ENCODE measurements around the gene TFCP2L1. TPM values are rescaled to one million over a fixed set of nuclear protein-coding genes. Genes with fewer than 3 reads are reported as not detected.
"Not testable (repeated sequence)": the region's sequence is repeated elsewhere in the genome, so short reads cannot be mapped to it uniquely, and the experiment has no call there.

The TFCP2L1 gene
- total RNA-seq, 2 donors from 2014 or later: 0.03 TPM; not detected in 1

DNA sequence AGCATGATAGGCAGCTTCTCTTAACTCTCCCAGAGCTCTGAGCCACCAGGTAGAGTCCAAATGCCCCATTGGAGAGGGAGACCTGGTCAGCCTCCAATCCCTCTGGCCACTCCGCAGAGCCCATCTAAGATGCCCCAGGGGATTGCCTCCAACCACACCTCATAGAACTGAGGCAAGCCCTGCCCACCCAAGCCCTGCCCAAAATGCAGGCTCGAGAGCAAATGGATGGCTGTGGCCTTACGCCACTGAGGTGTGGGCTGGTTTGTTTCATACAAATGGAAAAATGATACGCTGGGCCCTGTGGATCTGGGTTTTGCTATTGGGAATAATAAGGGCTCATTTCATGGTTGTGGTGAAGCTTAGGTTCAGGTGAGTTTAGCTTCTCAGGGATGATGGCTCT lies 3.0 kb upstream of the TFCP2L1 start:
- H3K27me3 Mint-ChIP-seq: peaks cover 31% of the 10 kb centered on the region

DNA sequence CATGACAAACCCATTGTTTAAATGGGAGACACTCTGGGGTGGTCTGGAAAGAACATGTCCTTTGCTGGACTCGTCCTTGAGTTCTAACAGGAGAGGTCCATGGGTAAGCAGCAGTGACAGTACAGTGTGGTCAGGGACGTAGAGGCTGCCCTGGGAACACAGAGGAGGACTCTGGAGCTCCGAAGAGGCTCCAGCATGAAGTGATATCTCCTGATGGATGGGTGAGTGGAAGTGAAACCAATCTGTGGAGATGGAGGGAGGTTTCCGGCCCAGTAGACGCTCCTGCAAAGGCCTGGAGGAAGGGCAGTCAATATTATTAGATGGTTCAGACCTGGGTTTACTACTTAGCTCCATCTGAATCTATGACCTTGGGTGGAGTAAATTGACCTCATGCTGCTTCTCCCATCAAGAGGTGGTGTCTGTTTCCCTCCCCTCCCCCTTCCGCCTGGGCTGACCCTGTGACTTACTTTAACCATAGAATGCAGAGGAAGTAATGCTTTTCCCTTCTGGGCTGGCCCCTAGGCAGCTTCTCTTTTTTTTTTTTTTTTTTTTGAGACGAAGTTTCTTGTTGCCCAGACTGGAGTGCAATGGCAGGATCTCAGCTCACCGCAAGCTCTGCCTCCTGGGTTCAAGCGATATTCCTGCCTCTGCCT lies 2.3 kb upstream of the TFCP2L1 start:
- Mint-ChIP-seq H3K27me3 (peaks cover 37% of the 10 kb centered on the region), H3K4me3 (no peak overlapping the region), H3K9me3 (no peaks in the 10 kb centered on the region), H3K4me1 (no peaks in the 10 kb centered on the region), H3K36me3 (ENCODE audit: low read depth) (no peaks in the 10 kb centered on the region), H3K27ac (no peak overlapping the region)
- no peak for ATAC-seq (replicated peaks)

More for the DNA sequence above, 3.0 kb upstream of the TFCP2L1 start:
- Mint-ChIP-seq H3K9me3 (no peaks in the 10 kb centered on the region), H3K4me3 (no peak overlapping the region), H3K27ac (no peak overlapping the region), H3K4me1 (no peaks in the 10 kb centered on the region), H3K36me3 (ENCODE audit: low read depth) (no peaks in the 10 kb centered on the region)
- ATAC-seq (replicated peaks): no peak

DNA sequence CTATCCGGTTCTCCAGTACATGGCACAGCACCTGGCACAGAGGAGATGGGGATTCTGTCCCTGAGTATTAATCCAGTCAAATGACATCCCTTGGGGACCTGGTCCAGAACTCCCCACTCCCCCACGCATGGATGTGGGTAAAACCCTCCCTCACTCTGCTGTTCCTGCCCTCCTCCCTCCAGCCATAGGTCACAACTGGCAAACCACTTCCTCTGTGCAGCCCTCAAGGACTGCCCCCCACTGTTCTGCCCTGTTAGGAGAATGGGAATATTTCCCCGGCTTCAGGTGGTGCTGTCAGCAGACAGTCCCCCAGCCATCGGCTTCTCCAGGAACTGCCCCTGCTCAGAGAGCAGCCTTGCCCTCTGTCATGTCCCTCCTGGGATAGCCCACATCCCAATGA lies 1.5 kb upstream of the TFCP2L1 start:
- no peaks in the 10 kb centered on the region for H3K9me3 Mint-ChIP-seq
- no peaks in the 10 kb centered on the region for H3K4me1 Mint-ChIP-seq
- ATAC-seq (replicated peaks): no peak
- no peak overlapping the region for H3K4me3 Mint-ChIP-seq
- no peaks in the 10 kb centered on the region for H3K36me3 Mint-ChIP-seq (ENCODE audit: low read depth)
- H3K27ac Mint-ChIP-seq: no peak overlapping the region
- peaks cover 37% of the 10 kb centered on the region for H3K27me3 Mint-ChIP-seq

DNA sequence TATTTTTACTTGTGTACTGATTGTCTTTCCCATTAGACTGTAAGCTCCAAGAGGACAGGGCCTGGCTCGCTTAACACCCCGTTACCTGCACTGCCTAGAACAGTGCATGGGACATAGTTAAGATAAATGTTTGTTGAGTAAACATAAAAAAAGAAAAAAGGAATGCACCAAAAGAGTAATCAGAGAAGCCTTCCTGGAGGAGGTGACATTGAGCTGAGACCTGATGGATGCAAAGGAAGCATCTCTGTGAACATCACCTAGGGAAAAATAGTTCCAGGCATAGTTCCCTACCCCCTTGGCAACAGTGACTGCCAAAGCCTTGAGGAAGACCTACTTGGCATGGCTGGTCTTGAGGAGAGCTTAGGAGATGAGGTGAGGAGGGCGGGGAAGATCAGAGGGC lies 924 bp upstream of the TFCP2L1 start:
- Mint-ChIP-seq H3K4me1 (no peaks in the 10 kb centered on the region), H3K27me3 (peaks cover 34% of the 10 kb centered on the region), H3K4me3 (peak overlapping the region; percentile 63), H3K27ac (no peak overlapping the region), H3K36me3 (ENCODE audit: low read depth) (no peaks in the 10 kb centered on the region), H3K9me3 (no peaks in the 10 kb centered on the region)
- no peak for ATAC-seq (replicated peaks)

DNA sequence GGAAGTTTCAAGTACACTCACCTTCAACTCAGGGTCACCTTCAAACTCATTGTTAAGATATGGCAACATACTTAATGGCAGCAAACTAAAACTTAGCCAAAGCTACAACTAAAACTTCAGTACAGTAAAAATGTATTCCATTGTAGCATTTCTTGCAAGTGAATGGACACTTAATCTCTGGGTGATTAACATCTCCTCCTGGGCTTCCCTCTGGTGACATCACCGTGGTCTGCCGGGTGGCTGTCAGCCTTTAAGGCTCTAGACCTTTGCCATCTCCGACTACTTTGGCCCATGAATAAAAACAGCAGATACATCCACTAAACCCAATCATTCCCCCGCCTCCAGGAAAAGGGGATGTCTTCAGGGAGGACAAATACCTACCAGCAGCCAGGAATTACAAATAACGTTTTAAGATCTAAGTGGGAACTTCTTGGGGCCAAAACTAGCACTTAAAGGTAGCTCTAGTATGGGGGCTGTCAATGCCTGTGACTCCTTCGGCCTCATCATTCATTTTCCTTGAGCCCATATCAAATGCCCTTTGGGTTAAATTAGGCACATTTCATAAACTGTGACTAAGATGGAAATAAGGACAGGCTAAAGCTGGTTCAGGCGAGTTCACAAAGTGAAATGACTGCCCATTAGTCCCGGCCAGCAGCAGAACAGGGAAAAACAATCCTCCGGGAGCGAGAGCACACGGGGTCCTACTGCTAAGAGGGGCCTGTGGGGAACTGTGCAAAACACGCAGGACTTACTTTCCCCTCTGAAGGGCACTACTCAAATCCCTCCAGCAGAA lies 1.1 kb downstream of the TFCP2L1 start:
- Mint-ChIP-seq H3K27ac (no peak overlapping the region), H3K9me3 (no peaks in the 10 kb centered on the region), H3K4me3 (peak overlapping the region; percentile 63), H3K4me1 (no peaks in the 10 kb centered on the region), H3K27me3 (peaks cover 35% of the 10 kb centered on the region), H3K36me3 (ENCODE audit: low read depth) (no peaks in the 10 kb centered on the region)
- ATAC-seq (replicated peaks): no peak

DNA sequence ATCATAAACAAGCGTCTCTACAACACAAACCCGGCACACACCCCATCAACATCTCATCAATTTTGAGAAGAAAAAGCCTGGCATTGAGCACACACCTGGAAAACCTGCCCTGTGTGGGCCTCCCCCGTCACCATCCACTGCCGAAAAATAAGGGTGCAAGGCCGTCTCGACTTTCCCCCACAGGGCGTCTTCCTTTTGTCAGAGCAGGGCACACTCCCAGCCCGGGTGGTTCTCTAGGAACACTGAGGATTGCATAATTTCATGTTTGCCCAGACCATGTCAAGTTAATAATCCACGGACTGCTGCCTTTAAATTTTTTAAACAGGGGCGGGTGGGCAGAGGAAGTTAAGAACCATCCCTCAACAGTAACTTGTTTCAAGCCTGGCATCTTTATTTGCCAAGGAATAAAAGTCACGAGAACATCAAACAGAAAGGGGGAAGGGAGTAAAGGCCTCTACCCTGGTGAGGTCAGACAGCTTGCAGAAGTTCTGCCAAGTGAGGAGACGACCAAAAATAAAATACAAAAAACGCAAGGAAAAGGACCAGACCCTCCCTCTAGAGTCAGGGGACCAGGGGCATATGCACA lies 2.1 kb downstream of the TFCP2L1 start:
- Mint-ChIP-seq H3K4me1 (no peaks in the 10 kb centered on the region), H3K27me3 (peaks cover 35% of the 10 kb centered on the region), H3K9me3 (no peaks in the 10 kb centered on the region), H3K4me3 (no peak overlapping the region), H3K36me3 (ENCODE audit: low read depth) (no peaks in the 10 kb centered on the region), H3K27ac (no peak overlapping the region)
- no peak for ATAC-seq (replicated peaks)

DNA sequence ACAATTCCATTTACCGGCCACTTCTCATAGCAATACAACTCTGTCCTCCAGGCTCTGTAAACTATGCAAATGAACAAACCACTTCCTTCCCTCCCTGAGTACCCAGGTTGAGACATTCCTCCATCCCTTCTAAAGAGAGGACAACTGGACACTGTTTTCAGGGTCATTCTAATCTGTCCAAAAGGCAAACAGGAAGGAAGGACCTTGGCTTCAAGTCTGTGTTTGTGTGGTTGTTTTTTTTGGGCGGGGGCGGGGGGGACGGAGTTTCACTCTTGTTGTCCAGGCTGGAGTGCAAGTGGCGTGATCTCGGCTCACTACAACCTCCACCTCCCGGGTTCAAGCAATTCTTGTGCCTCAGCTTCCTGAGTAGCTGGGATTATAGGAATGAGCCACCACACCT lies 3.3 kb downstream of the TFCP2L1 start:
- Mint-ChIP-seq H3K36me3 (ENCODE audit: low read depth) (no peaks in the 10 kb centered on the region), H3K27me3 (peaks cover 30% of the 10 kb centered on the region), H3K4me3 (no peak overlapping the region), H3K4me1 (no peaks in the 10 kb centered on the region), H3K27ac (no peak overlapping the region), H3K9me3 (no peaks in the 10 kb centered on the region)
- ATAC-seq (replicated peaks): no peak

DNA sequence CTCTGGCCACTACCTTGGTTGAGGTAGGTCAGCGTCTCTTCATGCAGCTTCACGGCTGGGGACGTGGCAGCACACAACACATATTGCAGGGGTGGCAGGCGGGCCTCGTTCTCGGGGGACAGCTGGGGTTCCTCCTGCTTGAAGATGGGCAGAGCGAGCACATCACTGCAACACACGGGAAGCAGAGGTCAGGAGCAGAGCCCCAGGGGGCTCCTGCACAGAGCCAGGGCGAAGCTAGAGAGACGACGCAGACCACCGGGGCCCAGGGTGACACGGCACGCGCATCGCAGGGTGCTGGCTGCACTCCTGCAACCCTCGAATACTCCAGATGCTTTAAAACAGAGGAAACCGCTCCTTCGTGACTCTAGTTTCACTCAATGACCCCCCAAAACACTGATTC lies 3.9 kb downstream of the TFCP2L1 start:
- no peak for ATAC-seq (replicated peaks)
- H3K36me3 Mint-ChIP-seq (ENCODE audit: low read depth): no peaks in the 10 kb centered on the region
- no peaks in the 10 kb centered on the region for H3K9me3 Mint-ChIP-seq
- H3K4me3 Mint-ChIP-seq: no peak overlapping the region
- H3K27me3 Mint-ChIP-seq: peaks cover 26% of the 10 kb centered on the region
- no peak overlapping the region for H3K27ac Mint-ChIP-seq
- no peaks in the 10 kb centered on the region for H3K4me1 Mint-ChIP-seq

DNA sequence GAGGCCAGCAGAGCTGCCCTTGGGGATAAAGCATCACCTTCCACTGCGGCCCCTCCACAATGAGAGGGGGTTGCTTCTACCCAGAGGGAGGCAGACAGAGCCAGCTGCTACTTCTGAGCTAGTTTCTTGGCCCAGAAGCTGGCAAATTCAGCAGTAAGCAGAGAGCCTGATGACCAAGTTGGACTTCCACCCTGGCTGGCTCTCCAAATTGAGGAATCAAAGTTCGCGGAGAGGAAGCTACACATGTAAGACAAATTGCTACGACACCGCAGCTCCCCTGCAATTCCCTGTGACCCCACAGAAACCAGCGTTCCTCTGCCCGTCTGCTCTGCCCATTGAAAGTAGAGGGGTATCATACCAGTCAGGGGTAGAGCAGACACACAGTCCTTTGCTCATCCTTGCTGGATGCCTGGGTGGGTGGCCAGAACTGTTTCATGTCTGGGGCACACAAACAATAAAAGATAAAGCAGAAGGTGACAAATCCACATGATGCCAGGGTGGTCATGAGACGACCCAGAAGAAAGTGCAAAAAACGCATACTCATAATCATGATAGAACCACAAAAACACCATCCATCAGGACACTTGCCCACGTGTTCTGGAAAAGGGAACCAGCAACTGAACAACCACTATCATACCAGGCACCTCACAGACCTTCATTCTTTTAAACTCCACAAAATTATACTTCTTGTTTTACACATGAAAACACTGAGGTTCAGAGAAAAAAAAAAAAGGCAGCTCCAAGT lies 5.4 kb downstream of the TFCP2L1 start:
- Mint-ChIP-seq H3K27me3 (peaks cover 21% of the 10 kb centered on the region), H3K9me3 (no peaks in the 10 kb centered on the region), H3K4me3 (no peak overlapping the region), H3K36me3 (ENCODE audit: low read depth) (no peaks in the 10 kb centered on the region), H3K4me1 (no peaks in the 10 kb centered on the region), H3K27ac (no peak overlapping the region)
- ATAC-seq (replicated peaks): no peak

DNA sequence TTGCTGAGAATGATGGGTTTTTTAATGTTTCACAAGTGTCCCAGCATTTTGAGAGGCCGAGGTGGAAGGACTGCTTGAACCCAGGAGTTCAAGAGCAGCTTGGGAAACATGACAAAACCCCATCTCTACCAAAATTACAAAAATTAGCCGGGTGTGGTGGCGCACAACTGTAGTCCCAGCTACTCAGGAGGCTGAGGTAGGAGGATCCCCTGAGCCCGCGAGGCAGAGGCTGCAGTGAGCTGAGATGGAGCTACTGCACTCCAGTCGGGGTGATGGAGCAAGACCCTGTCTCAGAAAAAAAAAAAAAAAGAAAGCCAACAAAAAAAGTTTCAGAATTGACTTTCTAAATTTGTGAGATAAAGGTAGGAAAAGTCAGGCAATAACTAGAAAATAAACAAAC lies 8.7 kb downstream of the TFCP2L1 start:
- Mint-ChIP-seq H3K4me1 (no peaks in the 10 kb centered on the region), H3K9me3 (no peaks in the 10 kb centered on the region), H3K27me3 (peaks cover 9% of the 10 kb centered on the region), H3K27ac (no peak overlapping the region), H3K36me3 (ENCODE audit: low read depth) (no peaks in the 10 kb centered on the region), H3K4me3 (no peak overlapping the region)
- ATAC-seq (replicated peaks): no peak

DNA sequence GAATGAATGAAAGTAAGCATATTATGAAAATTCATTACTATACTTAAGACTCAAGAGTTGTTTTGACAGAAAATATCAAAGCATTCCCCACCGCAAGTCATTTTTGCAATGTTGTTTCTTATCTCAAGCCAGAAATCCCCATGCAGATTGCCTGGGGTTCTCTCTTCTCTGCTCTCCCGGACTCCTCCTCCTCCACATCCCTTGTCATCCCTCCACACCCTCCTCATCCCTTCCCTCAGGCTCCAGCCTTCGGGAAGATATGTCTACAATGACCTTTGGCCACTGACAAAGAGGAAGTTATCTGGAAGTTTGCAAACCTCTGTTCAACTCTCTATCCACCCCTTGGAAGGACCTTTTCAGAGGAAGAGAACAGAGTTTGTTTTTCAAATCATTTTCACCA lies 11.9 kb downstream of the TFCP2L1 start:
- H3K9me3 Mint-ChIP-seq: no peaks in the 10 kb centered on the region

DNA sequence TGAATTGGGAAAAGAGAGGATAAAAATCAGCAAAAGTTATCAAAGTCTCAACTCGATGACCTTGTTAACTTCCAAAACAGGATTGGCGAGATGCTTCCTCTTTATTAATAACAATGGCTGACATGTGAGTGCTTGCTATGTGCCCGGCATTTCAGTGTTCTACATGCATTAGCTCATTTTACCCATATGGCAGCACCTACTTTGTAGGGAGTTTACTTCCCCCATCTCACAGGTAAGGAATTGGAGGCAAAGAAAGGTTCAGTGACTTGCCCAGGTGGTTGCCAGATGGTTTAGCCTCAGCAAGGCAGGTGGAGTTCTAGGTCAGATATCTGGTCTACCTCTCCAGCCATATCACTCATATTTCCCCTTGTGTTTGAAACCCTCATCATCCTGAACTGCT lies 12.4 kb downstream of the TFCP2L1 start:
- H3K9me3 Mint-ChIP-seq: no peaks in the 10 kb centered on the region
- no peaks in the 10 kb centered on the region for H3K4me1 Mint-ChIP-seq
- H3K27ac Mint-ChIP-seq: no peak overlapping the region
- no peak for ATAC-seq (replicated peaks)
- H3K36me3 Mint-ChIP-seq (ENCODE audit: low read depth): no peaks in the 10 kb centered on the region
- H3K4me3 Mint-ChIP-seq: no peak overlapping the region
- H3K27me3 Mint-ChIP-seq: peaks cover 8% of the 10 kb centered on the region

More for the DNA sequence above, 11.9 kb downstream of the TFCP2L1 start:
- H3K27ac Mint-ChIP-seq: no peak overlapping the region
- H3K27me3 Mint-ChIP-seq: peaks cover 8% of the 10 kb centered on the region
- no peaks in the 10 kb centered on the region for H3K4me1 Mint-ChIP-seq
- no peak for ATAC-seq (replicated peaks)
- H3K36me3 Mint-ChIP-seq (ENCODE audit: low read depth): no peaks in the 10 kb centered on the region
- H3K4me3 Mint-ChIP-seq: no peak overlapping the region

DNA sequence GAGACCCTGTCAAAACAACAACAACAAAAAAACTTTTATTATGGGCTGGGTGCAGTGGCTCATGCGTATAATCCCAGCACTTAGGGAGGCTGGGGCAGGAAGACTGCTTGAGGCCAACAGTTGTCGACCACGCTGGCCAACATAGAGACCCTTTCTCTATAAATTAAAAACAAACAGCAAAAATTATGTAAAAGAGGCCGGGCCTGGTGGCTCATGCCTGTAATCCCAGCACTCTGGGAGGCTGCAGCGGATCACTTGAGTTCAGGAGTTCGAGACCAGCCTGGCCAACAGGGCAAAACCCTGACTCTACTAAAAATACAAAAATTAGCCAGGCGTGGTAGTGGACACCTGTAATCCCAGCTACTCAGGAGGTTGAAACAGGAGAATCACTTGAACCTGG lies 15.6 kb downstream of the TFCP2L1 start:
- H3K4me1 Mint-ChIP-seq; H3K9me3 Mint-ChIP-seq; H3K27me3 Mint-ChIP-seq; H3K27ac Mint-ChIP-seq; ATAC-seq (replicated peaks); H3K4me3 Mint-ChIP-seq; H3K36me3 Mint-ChIP-seq (ENCODE audit: low read depth): not testable (repeated sequence)

DNA sequence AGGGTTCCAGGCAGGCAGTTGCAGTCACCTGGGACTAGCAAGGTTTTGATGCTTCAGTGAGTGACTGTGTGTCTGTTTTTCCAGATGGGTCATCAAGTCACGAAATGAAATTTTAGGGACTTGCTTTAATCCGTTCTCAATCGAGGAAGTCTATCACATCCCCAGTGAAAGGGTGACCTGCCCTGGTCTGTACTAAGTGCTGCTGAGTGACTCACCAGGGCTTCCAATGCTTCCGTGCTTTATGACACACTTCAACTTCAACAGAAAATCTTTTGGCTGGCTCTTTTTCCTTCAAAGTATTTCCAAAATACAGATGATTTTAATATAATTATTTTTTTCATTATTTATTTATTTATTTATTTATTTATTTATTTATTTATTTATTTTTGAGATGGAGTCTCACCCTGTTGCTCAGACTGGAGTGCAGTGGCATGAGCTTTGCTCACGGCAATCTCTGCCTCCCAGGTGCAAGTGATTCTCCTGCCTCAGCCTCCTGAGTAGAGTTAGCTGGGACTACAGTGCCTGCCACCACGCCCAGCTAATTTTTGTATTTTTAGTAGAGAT lies 18.4 kb downstream of the TFCP2L1 start:
- ATAC-seq (replicated peaks): no peak

More for the DNA sequence above, 18.4 kb downstream of the TFCP2L1 start:
- H3K4me1 Mint-ChIP-seq: no peaks in the 10 kb centered on the region
- H3K27me3 Mint-ChIP-seq: peaks cover 2% of the 10 kb centered on the region
- no peaks in the 10 kb centered on the region for H3K9me3 Mint-ChIP-seq
- H3K4me3 Mint-ChIP-seq: no peak overlapping the region
- H3K36me3 Mint-ChIP-seq (ENCODE audit: low read depth): no peaks in the 10 kb centered on the region
- no peak overlapping the region for H3K27ac Mint-ChIP-seq

All from activated T-helper 17 cell treated with anti-CD3 and anti-CD28 coated beads, Interleukin-2, amount 50 U/mL, for 72 hours (primary cell).